NCI-H2227 (cell line): ENCODE data around the gene SLMAP.
"Not testable (repeated sequence)": the region's sequence is repeated elsewhere in the genome, so short reads cannot be mapped to it uniquely, and the experiment has no call there.

Experiments used
- DNase-seq: peaks from one replicate; lab custom pipeline; 2025; ENCODE audit not compliant: unreplicated experiment; lab: John Stamatoyannopoulos, UW

SLMAP gene

DNA sequence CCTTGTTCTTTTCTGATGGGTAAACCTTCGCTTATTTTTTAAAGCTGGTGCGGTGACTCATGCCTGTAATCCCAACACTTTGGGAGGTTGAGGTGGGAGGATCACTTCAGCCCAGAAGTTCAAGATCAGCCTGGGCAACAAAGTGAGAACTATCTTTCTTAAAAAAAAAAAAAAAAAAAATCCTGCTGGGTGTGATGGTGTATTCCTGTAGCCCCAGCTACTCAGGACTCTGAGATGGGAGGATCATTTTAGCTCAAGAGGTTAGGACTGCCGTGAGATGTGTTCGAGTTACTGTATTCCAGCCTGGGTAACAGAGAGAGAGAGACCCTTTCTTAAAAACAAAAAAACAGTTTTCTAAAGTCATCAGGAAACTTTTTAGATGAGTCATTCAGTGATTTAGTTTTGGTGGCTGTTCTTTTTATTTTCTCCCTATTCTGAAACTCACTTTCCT lies 37.7 kb downstream of the SLMAP start:
- DNase-seq = no peak

DNA sequence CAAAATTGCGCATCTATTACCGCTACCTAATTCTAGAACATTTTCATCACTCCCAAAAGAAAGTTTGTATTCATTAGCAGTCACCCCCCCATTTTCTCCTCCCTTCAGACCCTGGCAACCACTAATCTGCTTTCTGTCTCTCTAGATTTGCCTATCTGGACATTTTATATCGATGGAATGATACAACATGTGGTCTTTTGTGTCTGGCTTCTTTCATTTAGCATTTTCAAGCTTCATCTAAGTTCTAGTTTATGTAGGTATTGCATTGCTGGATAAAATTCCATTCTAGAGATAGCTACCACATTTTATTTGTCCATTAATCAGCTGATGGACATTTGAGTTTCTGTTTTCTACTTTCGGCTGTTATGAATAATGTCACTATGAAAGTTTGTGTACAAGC lies 38.4 kb downstream of the SLMAP start:
- DNase-seq = no peak

GRCh38 chr3:57794951-57795350 lies 38.8 kb downstream of the SLMAP start:
- DNase-seq = no peak

DNA sequence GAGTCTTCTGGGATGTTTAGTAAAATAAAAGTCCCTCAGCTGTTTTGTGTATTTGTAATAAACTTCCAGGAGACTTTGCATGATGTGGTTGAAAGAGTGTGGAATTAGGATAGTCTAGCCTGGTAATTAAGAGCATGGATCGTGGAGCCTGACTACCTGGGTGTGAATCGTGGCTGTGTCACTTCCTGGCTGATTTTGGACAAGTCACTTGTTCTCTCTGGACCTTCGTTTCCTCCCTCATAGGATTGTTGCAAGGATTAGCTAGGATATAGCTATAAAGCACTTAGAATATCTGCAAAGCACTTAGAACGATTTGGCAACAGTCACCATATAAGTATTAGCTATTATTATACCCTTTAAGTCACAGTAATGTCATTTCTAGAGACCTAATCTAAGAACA lies 40.2 kb downstream of the SLMAP start:
- no peak for DNase-seq

DNA sequence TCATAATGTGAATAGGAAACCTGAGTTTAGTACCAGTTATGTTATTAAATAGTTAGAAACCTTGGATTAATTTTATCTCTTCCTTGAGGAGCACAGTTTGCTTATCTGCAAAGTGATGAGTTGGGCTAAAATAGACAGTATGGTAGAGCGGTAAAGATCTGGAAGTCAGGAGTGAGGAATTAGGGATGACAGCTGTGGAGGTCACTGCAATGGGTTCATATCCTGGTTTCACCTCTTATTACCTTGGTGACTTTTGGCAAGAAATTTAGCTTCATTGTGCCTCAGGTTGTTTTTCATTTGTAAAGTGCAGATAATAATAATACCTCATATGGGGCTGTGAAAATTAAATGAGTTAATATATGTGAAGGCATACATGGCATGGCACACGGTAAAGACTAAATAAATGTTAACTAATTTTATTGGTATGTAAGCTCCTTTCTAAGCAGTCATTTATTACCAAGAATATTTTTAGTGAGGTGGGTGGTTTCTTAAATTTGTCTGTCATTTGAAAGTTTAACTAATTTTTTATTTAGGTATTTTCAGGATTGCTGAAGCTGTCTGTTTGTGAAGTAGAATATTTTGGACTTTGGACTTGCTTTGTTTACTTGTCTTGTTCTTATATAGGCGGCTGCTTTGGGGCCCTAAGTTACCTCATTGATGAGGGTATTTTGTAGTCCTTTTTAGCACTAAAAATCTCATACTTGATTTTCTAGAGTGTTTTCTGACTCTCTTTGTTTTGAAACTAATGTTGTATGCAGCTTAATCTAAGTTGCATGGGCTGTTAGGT lies 41.8 kb downstream of the SLMAP start:
- no peak for DNase-seq

GRCh38 chr3:57803647-57804081 lies 47.6 kb downstream of the SLMAP start:
- DNase-seq = peak; percentile 3

DNA sequence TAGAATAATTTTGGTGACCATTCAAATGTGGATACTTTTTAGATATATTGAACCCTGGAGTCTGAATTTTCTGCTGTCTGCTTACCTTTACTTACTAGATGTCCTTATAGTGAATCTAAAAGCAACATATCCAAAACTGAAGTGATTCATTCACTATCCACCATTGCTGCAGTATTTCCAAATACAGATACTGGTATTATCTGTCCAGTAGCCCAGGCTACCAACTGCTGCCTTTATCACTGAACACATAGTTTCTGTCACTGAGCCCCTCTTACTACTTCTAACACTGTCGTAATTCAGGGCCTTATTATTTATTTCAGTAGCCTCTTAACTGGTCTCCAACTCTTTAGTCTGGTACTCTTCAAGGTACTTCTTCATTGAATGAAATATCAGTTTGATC lies 49.2 kb downstream of the SLMAP start:
- DNase-seq = no peak

- DNase-seq = no peak
Measured at GRCh38 chr3:57805674-57806073, 49.6 kb downstream of the SLMAP start.

- not testable (repeated sequence) for DNase-seq
Measured at GRCh38 chr3:57806195-57806594, 50.1 kb downstream of the SLMAP start.

GRCh38 chr3:57808961-57809608 lies 53.0 kb downstream of the SLMAP start:
- DNase-seq = no peak

- DNase-seq = no peak
Measured at GRCh38 chr3:57809609-57809968, 53.5 kb downstream of the SLMAP start.

- DNase-seq = no peak
Measured at GRCh38 chr3:57810048-57810447, 53.9 kb downstream of the SLMAP start.

DNA sequence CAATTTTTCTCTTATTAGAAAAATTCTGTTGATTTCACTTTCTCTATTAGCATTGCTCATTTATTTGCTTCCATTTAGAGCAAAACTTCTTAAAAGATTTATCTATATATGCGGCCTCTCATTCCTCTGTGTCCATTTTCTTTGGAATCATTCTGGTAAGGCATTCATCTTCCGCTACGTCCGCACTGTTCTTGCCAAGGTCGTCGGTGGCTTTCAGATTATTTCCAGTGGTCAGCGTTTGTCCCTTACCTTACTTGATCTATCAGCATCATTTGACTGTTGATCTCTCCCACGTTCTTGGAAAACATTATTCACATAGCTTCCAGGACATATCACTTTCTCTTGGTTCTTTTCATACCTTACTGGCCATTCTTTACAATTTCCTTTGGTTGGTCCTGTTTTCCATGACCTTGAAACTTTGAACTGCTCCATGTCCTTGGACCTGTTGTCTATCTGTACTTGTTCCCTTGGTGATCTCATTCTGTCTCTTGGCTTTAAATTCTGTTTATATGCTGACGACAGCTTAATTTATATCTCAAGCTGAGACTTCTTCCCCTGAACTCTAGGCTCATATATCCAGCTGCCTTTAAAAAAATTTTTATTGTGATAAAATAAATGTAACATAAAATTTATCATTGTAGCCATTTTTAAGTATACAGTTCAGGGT lies 54.5 kb downstream of the SLMAP start:
- DNase-seq = no peak

GRCh38 chr3:57815036-57815435 lies 58.9 kb downstream of the SLMAP start:
- no peak for DNase-seq

DNA sequence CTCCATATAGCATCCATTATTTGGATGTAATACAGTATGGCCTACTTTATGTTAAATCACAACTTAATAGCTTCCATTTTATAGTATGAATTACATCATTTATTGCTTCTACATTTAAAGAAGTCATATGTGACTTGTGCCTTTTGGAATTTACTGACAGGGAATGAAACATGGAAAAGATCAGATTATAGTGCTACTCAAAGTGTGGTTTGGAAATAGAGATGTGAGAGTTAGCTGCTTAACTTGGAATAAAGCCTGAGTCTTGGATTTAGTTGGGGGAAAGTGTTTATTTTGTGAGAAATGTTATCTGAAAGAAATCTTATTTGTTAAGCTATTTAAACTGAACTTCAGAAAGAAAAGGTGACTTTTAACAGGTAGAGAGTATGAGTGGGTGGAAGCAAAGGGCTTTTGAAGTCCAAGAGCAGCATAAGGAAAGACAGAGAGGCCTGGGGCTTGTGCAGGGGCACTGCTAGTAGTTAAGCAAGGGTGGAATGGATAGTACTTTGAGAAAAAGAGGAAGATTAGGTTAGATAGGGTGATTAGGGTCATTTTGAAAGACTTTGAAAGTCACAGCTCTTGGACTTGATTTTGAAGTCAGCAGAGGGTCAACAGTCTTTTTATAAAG lies 60.5 kb downstream of the SLMAP start:
- DNase-seq = no peak

GRCh38 chr3:57818772-57819171 lies 62.7 kb downstream of the SLMAP start:
- DNase-seq = no peak

DNA sequence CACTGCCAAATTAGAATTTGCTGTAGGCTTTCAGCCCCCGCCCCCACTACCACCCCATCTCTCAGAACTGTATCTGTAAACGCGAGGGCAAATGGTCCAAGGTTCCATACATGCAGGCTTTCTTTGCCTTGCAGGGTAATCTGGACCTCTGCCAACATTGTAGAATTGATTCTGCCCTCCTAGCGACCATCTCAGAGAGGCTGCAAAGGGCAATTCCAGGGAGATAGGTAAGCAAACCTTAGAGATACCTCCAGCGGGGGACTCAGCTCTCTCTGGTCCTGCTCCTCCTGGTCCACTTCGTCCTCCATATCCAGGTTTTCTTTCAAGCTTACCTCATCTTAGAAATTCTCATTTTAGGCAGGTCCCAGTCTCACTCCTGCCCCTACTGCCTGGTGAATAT lies 64.4 kb downstream of the SLMAP start:
- DNase-seq = peak; percentile 23

DNA sequence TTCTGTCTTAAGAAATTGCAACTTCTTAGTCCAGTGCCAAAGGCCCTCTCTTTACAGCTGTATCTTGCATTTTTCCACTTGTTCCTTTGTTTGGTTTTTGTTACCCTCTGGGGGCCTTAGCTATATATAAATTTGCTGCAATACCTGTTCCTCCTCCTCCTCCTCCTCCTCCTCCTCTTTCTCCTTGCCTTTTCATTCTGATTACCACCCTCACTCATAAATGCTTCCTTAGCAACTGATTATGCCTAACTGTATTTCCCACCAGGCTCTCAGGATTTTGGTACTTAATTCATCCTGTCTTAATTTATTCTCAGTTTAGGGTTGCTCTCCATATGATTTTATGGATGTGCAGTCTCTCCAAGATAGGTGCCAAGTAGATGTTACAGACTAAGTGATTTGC lies 65.7 kb downstream of the SLMAP start:
- no peak for DNase-seq

DNA sequence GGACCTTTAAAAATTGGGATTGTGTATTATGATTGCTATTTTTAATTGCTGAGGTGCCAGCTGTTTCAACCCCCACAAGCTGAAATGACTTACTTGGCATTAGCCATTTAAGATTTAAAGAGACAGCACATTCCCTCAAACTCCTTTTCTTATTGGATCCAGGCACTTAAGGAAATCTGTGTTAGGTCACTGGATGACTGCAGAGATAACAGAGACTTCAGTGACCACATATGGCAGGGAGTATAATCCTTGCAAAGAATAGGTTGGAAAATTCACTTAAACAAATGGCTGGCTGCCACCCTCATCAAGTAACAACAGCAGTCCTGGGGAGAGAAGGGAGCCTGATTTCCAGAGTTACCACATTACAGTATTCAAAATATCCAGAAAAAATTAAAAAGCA lies 66.6 kb downstream of the SLMAP start:
- no peak for DNase-seq

DNA sequence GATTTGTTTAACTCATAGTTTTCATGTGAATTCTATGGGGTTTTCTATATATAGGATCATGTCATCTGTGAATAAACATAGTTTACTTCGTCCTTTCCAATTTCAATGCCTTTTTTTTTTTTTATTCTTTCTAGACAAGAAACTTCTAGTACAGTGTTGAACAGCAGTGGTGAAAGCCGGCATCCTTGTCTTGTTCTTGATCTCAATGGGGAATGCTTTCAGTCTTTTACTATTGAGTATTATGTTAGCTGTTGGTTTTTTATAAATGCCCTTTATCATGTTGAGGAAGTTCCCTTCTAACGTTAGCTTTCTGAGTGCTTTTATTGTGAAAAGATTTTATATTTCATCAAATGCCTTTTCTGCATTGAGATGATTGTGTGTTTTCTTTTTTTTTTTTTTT lies 69.0 kb downstream of the SLMAP start:
- DNase-seq = no peak

DNA sequence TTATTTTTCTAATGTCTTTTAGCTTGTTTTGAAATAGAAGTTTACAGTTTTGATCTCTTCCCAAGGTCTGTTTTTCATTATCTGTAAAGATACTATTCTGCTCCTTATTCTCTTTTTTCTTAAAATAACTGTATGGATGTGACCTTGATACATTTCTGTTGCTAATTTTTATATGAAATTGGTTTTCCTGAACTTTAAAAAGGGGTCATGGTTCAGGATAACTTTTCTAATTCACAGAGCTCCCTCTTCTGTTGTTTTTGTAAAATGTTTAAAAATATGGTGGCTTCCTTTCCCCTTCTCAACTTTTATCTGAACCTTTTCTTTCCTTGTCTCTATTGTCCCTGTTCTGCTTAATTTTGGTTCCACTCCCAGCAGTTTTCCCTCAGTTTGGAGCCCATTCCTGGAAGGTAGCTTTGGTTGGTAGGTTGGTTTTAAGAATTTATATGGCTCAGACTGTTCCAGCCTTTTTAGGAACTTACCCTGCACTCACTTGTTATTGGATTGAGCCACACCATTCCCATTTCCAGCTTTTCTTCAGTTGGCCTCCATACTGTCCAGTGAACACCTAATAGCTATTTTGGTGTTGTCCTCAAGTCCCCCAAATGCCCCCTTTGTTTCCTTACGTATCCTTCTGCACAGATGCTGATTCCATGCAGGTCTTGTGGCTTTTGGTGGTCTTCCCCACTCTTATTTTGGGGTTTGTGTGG lies 70.3 kb downstream of the SLMAP start:
- DNase-seq = no peak
